H1 (cell line): ENCODE results near the gene UPF1. TPM values are rescaled to one million over a fixed set of nuclear protein-coding genes. Genes with fewer than 3 reads are reported as not detected.

ENCODE experiments used
- CTBP2 ChIP-seq: IDR thresholded peaks from 2 replicates; pipeline ENCODE4 v1.7.0; 2011; ENCODE audit warnings: borderline replicate concordance, mild to moderate bottlenecking, moderate library complexity, mixed read lengths, low read length; ENCODE audit not compliant: insufficient read depth, insufficient read length
- EZH2 ChIP-seq: fragments of 200-600 bp; sonication (generic); IDR thresholded peaks from 2 replicates; pipeline ENCODE4 v1.7.1; 2012; ENCODE audit warnings: low read depth, mild to moderate bottlenecking, moderate library complexity, low read length, inconsistent platforms; ENCODE audit not compliant: severe bottlenecking
- KDM1A ChIP-seq: fragments of 200-600, 300-600 bp; sonication (generic); IDR thresholded peaks from 2 replicates; pipeline ENCODE4 v1.7.1; 2016; ENCODE audit warnings: mild to moderate bottlenecking, low read length, borderline replicate concordance
- NANOG ChIP-seq: IDR thresholded peaks from 2 replicates; pipeline ENCODE4 v1.6.1; 2011; ENCODE audit warnings: low read length, low read depth, mild to moderate bottlenecking, inconsistent platforms; ENCODE audit not compliant: insufficient read depth, poor library complexity, severe bottlenecking
- RFX5 ChIP-seq: IDR thresholded peaks from 2 replicates; pipeline ENCODE4 v1.6.1; 2011; ENCODE audit warnings: low read depth, low read length, improper control_type of control experiment, borderline replicate concordance
- SRF ChIP-seq: IDR thresholded peaks from 2 replicates; pipeline ENCODE4 v1.6.1; 2011; ENCODE audit warnings: mild to moderate bottlenecking, low read depth, low read length, moderate library complexity
- SUZ12 ChIP-seq: fragments of 200-600 bp; sonication (generic); IDR thresholded peaks from 2 replicates; pipeline ENCODE4 v1.6.1; 2012; ENCODE audit warnings: mild to moderate bottlenecking, inconsistent platforms, low read length, moderate library complexity, mixed read lengths
- TCF12 ChIP-seq: IDR thresholded peaks from 2 replicates; pipeline ENCODE4 v1.6.1; 2011; ENCODE audit warnings: low read depth, mild to moderate bottlenecking, low read length
- TEAD4 ChIP-seq: IDR thresholded peaks from 2 replicates; pipeline ENCODE4 v1.6.1; 2012; ENCODE audit warnings: low read depth, low read length, inconsistent platforms, mixed read lengths
- polyA plus RNA-seq, 7 experiments: library from polyadenylated mRNA; depleted of rRNA in 3 of 7; stranded (reverse) in 5 of 7; unstranded in 2 of 7; fragments of >200 nt in 5 of 7; fragments of 200-250 nt in 2 of 7; gene quantifications; 1 replicate in 5 of 7; 2 replicates in 1 of 7; 4 replicates in 1 of 7; pipeline versions ENCODE4 v1.2.1 to v1.2.3, GENCODE V29; 2011 to 2013; ENCODE audit warnings: missing spikeins in 2 of 7, mixed read lengths in 2 of 7
- total RNA-seq: library from RNA; stranded (reverse); fragmentation: NEBNext Ultra II Directional; extraction: Animal tissue kit (Norgen Biotek cat#: 25700); gene quantifications from 2 replicates; pipeline ENCODE4 v1.2.1, GENCODE V29; 2021
- TF ChIP-seq, protein P1 (sequence below), 3 experiments: IDR thresholded peaks; 1 replicate in 2 of 3; 2 replicates in 1 of 3; pipeline versions ENCODE4 v1.5.1 to v1.6.1; 2011; ENCODE audit warnings: low read length in 3 of 3, mild to moderate bottlenecking in 3 of 3, inconsistent platforms in 2 of 3, low read depth in 1 of 3, moderate library complexity in 1 of 3; ENCODE audit not compliant: insufficient read depth in 1 of 3; ENCODE audit errors: control extremely low read depth in 1 of 3
- TF ChIP-seq, protein P2 (sequence below): IDR thresholded peaks from 2 replicates; pipeline ENCODE4 v1.6.1; 2011; ENCODE audit warnings: low read depth, mild to moderate bottlenecking, low read length; ENCODE audit not compliant: insufficient read depth
- TF ChIP-seq, protein P3 (sequence below): IDR thresholded peaks from 2 replicates; pipeline ENCODE4 v1.6.1; 2012; ENCODE audit warnings: low read length, inconsistent platforms

UPF1 gene
- total and polyA plus RNA-seq, 2 of the 8 experiments (the other 6 are each of a cell fraction or from before 2014, with no cell fraction given): 46.4 to 62.0 TPM

DNA sequence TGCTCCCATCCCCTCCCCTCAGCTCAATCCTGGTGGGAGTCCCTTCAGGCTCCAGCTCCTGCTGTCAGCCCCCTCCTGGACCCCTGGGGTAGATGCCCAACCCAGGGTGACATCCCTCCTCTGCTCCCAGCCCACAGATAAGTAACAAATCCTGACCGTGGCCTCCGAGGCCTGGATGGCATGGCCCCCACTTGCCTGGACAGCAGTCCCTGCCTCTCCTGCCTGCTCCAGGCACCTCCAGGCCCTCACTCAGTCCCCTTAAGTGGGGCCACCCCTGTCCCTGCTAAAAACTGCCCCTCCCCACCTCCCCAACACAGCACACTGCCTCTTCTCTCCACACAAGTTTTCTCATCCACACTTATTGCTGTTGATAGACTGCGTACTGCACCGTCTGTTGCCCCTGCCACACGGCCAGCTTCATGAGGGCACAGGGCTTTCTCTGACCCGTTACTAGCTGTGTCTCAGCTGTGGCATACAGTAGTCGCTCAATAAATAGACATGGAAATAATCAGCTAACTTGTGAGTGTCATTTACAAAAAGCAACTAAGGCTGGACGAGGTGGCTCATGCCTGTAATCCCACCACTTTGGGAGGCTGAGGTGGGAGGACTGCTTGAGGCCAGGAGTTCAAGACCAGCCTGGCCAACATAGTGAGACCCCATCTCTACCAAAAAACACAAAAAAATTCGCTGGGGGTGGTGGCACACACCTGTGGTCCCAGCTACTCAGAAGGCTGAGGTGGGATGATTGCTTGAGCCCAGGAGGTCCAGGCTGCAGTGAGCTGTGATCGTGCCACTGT is 58.4 kb downstream of the UPF1 start (continued):
- TF ChIP-seq, protein P1, sequence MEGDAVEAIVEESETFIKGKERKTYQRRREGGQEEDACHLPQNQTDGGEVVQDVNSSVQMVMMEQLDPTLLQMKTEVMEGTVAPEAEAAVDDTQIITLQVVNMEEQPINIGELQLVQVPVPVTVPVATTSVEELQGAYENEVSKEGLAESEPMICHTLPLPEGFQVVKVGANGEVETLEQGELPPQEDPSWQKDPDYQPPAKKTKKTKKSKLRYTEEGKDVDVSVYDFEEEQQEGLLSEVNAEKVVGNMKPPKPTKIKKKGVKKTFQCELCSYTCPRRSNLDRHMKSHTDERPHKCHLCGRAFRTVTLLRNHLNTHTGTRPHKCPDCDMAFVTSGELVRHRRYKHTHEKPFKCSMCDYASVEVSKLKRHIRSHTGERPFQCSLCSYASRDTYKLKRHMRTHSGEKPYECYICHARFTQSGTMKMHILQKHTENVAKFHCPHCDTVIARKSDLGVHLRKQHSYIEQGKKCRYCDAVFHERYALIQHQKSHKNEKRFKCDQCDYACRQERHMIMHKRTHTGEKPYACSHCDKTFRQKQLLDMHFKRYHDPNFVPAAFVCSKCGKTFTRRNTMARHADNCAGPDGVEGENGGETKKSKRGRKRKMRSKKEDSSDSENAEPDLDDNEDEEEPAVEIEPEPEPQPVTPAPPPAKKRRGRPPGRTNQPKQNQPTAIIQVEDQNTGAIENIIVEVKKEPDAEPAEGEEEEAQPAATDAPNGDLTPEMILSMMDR (IDR thresholded peaks at IDR 0.05; ENCODE audit: control extremely low read depth in 1 of 3, insufficient read depth in 1 of 3, low read depth in 1 of 3, low read length in 3 of 3): no peak
- no peak for TF ChIP-seq NANOG
- no peak for TF ChIP-seq SUZ12
- no peak for TF ChIP-seq RFX5
- TF ChIP-seq TEAD4: no peak
- TF ChIP-seq KDM1A: no peak
- TF ChIP-seq EZH2: no peak
- TF ChIP-seq SRF: no peak
- no peak for TF ChIP-seq CTBP2
- no peak for TF ChIP-seq TCF12
- TF ChIP-seq, protein P2, sequence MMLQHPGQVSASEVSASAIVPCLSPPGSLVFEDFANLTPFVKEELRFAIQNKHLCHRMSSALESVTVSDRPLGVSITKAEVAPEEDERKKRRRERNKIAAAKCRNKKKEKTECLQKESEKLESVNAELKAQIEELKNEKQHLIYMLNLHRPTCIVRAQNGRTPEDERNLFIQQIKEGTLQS: no peak
- TF ChIP-seq, protein P3, sequence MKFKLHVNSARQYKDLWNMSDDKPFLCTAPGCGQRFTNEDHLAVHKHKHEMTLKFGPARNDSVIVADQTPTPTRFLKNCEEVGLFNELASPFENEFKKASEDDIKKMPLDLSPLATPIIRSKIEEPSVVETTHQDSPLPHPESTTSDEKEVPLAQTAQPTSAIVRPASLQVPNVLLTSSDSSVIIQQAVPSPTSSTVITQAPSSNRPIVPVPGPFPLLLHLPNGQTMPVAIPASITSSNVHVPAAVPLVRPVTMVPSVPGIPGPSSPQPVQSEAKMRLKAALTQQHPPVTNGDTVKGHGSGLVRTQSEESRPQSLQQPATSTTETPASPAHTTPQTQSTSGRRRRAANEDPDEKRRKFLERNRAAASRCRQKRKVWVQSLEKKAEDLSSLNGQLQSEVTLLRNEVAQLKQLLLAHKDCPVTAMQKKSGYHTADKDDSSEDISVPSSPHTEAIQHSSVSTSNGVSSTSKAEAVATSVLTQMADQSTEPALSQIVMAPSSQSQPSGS: no peak
